ENCODE measurements around the gene WDR73.
A peak's percentile ranks its signal among the peaks of the same experiment; 100 is the strongest.

The WDR73 gene

GRCh38 chr15:84668221-84668982, 14.3 kb upstream of the WDR73 start:
- no peak for DNase-seq (ENCODE audit: insufficient read length, low spot score)
- FAIRE-seq = no peak
- TF ChIP-seq POLR2A (IDR thresholded peaks at IDR 0.05; ENCODE audit: low read depth, low read length) = no peak

GRCh38 chr15:84666373-84666772, 12.3 kb upstream of the WDR73 start:
- FAIRE-seq (no peak), DNase-seq (ENCODE audit: insufficient read length, low spot score) (no peak)
- no peak for TF ChIP-seq POLR2A (IDR thresholded peaks at IDR 0.05; ENCODE audit: low read depth, low read length)

GRCh38 chr15:84661001-84661400, 6.9 kb upstream of the WDR73 start:
- no peak for TF ChIP-seq POLR2A (IDR thresholded peaks at IDR 0.05; ENCODE audit: low read depth, low read length)
- FAIRE-seq (no peak), DNase-seq (ENCODE audit: insufficient read length, low spot score) (no peak)

- no peak for TF ChIP-seq POLR2A (IDR thresholded peaks at IDR 0.05; ENCODE audit: low read depth, low read length)
- FAIRE-seq = no peak
- no peak for DNase-seq (ENCODE audit: insufficient read length, low spot score)
Observed at GRCh38 chr15:84659904-84660781, 6.1 kb upstream of the WDR73 start.

GRCh38 chr15:84658788-84659411, 4.8 kb upstream of the WDR73 start:
- no peak for DNase-seq (ENCODE audit: insufficient read length, low spot score)
- TF ChIP-seq POLR2A (IDR thresholded peaks at IDR 0.05; ENCODE audit: low read depth, low read length) = no peak
- no peak for FAIRE-seq

- no peak for TF ChIP-seq POLR2A (IDR thresholded peaks at IDR 0.05; ENCODE audit: low read depth, low read length)
- no peak for FAIRE-seq
- no peak for DNase-seq (ENCODE audit: insufficient read length, low spot score)
Observed at GRCh38 chr15:84658080-84658787, 4.2 kb upstream of the WDR73 start, which contains the start of gene NMB. NMB (minus strand) TSS chr15:84658199; CDS start chr15:84658152, 47 bp downstream.

GRCh38 chr15:84657748-84658079, 3.6 kb upstream of the WDR73 start:
- TF ChIP-seq POLR2A (IDR thresholded peaks at IDR 0.05; ENCODE audit: low read depth, low read length) = no peak
- FAIRE-seq (no peak), DNase-seq (ENCODE audit: insufficient read length, low spot score) (no peak)

GRCh38 chr15:84656972-84657371, 2.9 kb upstream of the WDR73 start:
- no peak for FAIRE-seq
- no peak for TF ChIP-seq POLR2A (IDR thresholded peaks at IDR 0.05; ENCODE audit: low read depth, low read length)
- DNase-seq (ENCODE audit: insufficient read length, low spot score) = no peak

- FAIRE-seq (no peak), DNase-seq (ENCODE audit: insufficient read length, low spot score) (peak; percentile 66)
- TF ChIP-seq POLR2A (IDR thresholded peaks at IDR 0.05; ENCODE audit: low read depth, low read length) = no peak
Observed at GRCh38 chr15:84654689-84655453, 788 bp upstream of the WDR73 start.

- TF ChIP-seq POLR2A (IDR thresholded peaks at IDR 0.05; ENCODE audit: low read depth, low read length) = no peak
- no peak for FAIRE-seq
- no peak for DNase-seq (ENCODE audit: insufficient read length, low spot score)
Observed at GRCh38 chr15:84653584-84653909, 536 bp downstream of the WDR73 start.

- no peak for DNase-seq (ENCODE audit: insufficient read length, low spot score)
- no peak for FAIRE-seq
- no peak for TF ChIP-seq POLR2A (IDR thresholded peaks at IDR 0.05; ENCODE audit: low read depth, low read length)
Observed at GRCh38 chr15:84649706-84650105, 4.4 kb downstream of the WDR73 start.

GRCh38 chr15:84648539-84648938, 5.5 kb downstream of the WDR73 start:
- DNase-seq (ENCODE audit: insufficient read length, low spot score) = no peak
- no peak for TF ChIP-seq POLR2A (IDR thresholded peaks at IDR 0.05; ENCODE audit: low read depth, low read length)
- no peak for FAIRE-seq

GRCh38 chr15:84647726-84648125, 6.4 kb downstream of the WDR73 start:
- no peak for FAIRE-seq
- DNase-seq (ENCODE audit: insufficient read length, low spot score) = no peak
- no peak for TF ChIP-seq POLR2A (IDR thresholded peaks at IDR 0.05; ENCODE audit: low read depth, low read length)

Data from H54 (cell line).